ENCODE measurements around the gene POFUT1.
"Not testable (repeated sequence)": the region's sequence is repeated elsewhere in the genome, so short reads cannot be mapped to it uniquely, and the experiment has no call there.

POFUT1 gene

DNA sequence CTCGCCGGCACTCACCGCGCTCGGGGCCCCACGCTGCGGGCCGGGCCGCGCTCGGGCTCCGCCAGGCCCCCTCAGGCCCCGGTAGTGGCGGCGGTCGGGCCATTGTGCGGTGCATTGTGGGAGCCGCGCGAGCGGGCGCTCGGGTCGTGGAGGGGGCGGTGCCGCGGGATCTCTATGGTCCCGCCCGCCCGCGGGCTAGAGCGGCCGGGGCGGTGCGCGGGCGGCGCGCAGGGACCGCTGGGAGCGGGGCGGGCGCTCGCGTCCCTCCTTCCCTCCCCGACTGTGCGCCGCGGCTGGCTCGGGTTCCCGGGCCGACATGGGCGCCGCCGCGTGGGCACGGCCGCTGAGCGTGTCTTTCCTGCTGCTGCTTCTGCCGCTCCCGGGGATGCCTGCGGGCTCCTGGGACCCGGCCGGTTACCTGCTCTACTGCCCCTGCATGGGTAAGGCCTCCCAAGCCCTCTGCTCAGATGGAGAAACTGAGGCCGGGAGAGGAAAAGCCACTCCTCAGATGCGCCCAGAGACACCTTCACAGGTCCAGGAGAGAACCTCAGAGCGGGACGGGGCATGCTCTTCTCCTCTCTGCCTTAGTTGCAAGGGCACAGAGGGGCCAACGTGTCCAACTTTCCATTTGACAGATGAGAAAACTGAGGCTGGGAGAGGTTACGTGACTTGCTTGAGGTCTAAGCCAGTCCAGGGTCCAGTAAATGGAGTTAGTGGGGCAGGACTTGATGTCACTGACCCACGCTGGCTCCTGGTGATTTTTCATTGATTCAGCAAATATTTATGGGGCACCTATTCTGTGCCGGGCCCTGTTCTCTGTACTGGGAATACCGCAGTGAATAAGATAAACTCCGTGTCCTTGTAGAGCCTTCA, at the start of gene POFUT1, which contains the start of gene PLAGL2:
Gene POFUT1, plus strand, starts transcription at position 255 of the 873 bp plus-strand sequence. Its CDS starts 62 bp downstream, at position 317.
Gene PLAGL2, minus strand, starts transcription at position 118 of the 873 bp plus-strand sequence. CDS start 5,565 bp downstream, outside the sequence.
- DNase-seq (ENCODE audit: low read depth in 2 of 2): peak; percentile 75 to 82

DNA sequence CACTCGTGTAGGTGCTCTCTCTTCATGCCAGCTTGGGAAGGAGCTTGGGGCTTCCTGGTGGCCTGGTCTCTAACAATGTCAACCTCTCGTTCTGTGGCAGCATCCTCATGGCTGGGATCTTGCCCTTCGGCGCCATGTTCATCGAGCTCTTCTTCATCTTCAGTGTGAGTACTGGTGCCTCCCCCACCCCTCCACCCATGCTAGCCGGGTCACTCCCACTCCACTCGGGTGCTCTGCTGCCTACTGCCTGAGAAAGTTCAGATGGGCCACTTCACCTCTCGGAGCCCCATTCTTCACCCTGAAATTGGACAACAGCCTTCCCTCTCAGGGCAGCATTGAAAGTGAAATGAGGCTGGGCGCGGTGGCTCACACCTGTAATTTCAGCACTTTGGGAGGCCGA, 49.3 kb upstream of the POFUT1 start:
- DNase-seq (ENCODE audit: low read depth in 2 of 2): no peak

DNA sequence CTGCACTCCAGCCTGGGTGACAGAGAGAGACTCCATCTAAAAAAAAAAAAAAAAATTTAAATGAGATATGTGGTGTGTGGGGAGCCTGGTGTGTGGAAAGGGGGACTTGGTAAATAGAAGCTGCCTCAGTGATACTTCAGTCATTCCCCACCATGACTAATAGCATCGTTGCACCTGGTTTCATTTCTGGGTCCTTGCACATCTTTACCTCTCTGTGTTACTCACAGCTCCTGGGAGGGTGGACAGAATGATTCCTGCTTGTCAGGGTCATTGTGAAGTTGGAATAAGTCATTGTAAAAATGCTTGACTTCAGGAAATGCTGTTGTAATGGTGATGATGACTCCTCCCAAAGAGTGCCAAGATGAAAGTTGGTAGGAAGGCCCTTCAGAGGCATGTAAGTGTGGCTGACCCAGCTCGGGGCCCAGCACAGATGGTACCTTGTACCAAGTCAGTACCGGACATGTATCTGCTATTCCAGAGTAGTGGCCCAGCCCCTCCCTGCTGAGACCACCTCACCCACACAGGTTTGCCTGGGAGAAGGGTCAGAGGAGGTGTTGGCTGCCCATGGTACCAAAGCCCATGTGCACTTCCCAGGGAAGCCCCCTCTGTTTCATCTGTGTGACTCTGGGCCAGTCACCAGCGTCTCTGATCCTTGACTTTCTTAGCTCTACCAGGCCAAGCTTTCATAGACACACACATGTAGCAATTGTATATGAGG, 48.6 kb upstream of the POFUT1 start:
- no peak for DNase-seq (ENCODE audit: low read depth in 2 of 2)

DNA sequence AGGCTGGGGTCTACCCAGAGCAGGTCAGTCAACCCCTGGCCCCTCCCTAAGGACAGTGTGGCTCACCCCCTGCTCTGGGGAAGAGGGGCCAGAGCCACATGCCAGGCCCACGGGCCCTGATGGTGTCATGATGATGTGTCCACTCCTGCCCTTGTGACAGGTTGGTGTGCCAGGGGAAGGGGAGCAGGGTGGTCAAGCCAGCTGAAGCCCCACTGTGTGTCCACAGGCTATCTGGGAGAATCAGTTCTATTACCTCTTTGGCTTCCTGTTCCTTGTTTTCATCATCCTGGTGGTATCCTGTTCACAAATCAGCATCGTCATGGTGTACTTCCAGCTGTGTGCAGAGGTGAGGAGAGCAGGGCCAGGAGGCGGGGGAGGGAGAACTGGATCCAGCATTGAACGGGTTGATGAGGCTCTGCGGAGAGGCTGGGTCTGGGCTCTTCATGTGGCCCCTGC, 47.9 kb upstream of the POFUT1 start:
- DNase-seq (ENCODE audit: low read depth in 2 of 2): no peak

DNA sequence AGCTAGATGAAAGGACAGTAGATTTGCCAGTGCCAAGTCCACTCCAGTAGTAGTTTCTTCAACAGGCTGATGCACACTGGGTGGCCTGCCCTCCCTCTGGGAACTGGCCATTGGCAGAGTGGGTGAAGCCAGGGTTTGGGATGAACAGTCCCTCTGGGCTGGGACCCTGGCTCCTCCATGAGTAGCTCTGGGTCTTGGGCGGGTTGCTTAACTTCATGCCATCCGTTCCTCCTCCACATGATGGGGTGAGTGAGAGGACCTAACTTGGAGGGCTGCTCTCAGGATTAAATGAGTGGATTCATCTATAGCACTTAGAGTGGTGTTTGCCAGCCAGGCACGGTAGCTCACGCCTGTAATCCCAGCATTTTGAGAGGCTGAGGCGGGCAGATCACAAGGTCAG, 47.3 kb upstream of the POFUT1 start:
- DNase-seq (ENCODE audit: low read depth in 2 of 2): no peak

DNA sequence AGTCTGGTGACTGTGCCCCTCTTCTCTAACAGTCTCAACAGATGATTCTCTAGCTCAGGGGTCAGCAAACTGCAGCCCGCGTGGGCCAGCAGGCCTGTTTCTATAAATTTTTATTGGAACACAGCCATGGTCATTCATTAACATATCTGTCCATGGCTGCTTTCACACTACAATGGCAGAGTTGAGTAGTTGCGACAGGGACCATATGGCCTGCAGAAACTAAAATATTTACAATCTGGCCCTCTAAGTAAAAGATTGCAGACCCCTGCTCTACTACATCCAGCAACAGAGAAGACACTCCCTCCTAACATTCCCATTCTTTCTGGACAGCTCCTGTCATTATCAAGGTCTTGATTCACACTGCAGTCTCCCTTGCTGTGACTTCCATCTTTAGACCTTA, 45.3 kb upstream of the POFUT1 start:
- DNase-seq (ENCODE audit: low read depth in 2 of 2): no peak

DNA sequence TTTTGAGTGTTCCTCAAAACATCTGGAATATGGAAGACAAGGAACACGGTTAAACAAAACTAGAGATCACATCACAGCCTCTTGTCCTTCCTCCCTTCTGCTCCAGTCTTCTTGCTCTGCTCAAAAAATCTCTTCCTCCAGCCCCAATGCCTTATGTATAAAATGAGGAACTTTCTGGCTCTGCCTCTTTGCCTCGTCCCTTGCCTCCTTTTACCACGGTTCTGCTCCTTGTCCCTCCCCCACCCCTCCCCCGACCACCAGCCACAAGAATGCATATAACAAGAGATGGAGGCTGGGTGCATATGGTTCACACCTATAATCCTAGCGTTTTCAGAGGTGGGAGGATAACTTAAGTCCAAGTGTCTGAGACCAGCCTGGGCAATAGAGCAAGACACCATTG, 43.7 kb upstream of the POFUT1 start:
- DNase-seq (ENCODE audit: low read depth in 2 of 2): no peak

DNA sequence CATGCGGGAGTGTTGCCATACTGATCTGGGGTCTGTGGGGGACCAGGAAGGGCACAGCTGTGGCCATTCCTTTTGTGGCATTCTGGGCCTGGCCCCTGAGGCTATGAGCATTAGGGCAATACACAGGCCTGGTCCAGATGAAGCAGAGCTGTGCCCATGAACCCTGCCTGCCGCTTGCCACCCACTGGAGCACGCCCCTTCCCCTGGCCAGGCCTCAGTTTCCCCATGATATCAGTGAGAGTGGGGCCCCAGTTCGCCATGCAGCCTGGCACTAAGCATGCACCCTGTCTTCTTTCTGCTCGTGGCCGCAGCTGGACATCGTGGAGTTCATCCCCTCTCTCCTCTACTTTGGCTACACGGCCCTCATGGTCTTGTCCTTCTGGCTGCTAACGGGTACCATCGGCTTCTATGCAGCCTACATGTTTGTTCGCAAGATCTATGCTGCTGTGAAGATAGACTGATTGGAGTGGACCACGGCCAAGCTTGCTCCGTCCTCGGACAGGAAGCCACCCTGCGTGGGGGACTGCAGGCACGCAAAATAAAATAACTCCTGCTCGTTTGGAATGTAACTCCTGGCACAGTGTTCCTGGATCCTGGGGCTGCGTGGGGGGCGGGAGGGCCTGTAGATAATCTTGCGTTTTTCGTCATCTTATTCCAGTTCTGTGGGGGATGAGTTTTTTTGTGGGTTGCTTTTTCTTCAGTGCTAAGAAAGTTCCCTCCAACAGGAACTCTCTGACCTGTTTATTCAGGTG, 42.5 kb upstream of the POFUT1 start:
- DNase-seq (ENCODE audit: low read depth in 2 of 2): no peak

DNA sequence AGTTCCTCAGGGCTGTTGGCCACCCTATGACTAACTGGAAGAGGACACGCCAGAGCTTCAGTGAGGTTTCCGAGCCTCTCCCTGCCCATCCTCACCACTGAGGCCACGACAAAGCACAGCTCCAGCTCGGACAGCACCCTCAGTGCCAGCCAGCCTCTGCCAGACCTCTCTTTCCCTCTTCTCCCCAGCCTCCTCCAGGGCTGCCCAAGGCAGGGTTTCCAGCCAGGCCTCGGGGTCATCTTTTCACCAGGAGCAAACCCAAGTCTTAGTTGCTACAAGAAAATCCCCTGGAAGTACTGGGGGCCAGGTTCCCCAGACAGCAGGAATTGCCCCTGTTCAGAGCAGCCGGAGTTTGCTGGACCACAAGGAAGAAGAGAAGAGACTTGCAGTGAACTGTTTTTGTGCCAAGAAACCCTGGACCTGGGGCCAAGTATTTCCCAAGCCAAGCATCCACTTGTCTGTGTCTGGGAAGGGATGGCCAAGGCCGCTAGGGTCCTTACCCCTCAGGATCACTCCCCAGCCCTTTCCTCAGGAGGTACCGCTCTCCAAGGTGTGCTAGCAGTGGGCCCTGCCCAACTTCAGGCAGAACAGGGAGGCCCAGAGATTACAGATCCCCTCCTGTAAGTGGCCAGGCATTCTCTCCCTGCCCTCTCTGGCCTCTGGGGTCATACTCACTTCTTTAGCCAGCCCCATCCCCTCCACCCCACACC, 41.7 kb upstream of the POFUT1 start:
- DNase-seq (ENCODE audit: low read depth in 2 of 2): no peak

DNA sequence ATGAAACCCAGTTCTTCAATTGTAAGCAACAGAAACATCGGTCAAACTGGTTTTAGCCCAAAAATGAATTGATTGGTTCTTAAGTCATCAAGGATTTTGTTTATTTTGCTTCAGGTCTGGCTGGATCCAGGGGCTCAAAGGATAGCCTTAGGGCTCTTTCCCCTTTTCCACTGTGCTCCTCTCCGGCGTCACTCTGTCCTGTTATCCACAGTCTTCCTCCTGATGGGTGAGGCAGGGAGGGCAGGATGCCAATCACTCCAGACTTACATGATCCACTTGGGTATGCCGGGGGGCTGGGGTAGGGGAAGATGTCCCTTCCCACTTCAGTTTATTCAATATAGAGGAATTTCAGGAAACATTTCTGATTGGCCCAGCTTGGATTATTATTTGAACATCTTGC, 40.1 kb upstream of the POFUT1 start:
- no peak for DNase-seq (ENCODE audit: low read depth in 2 of 2)

DNA sequence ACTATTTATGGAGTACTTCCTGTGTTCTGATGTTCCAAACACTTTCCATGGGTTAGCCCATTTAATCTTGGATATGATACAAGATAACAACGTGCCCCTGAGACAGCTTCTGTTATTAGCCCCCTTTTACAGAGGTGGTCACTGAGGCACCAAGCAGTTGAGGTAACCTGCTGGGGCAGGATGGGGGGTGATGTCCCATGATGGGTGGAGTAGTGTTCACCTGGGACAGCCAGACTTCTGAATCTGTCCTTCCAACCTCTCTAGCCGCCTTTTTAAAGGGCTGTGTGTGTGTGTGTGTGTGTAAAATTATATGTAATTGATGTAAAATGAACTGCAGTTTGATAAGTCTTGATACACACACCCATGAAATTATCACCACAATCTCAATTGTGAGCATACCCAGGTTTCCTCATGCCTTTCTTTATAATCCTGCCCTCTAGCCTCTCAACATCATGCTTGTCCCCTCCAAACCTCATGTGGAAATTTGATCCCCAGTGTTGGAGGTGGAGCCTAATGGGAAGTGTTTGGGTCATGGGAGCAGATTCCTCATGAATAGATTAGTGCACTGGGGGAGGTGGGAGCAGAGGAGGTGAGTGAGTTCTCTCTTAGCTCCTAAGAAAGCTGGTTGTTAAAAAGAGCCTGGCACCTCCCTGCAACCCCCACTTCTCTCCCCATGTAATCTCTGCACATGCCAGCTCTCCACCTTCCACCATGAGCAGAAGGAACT, 39.3 kb upstream of the POFUT1 start:
- DNase-seq (ENCODE audit: low read depth in 2 of 2): no peak

DNA sequence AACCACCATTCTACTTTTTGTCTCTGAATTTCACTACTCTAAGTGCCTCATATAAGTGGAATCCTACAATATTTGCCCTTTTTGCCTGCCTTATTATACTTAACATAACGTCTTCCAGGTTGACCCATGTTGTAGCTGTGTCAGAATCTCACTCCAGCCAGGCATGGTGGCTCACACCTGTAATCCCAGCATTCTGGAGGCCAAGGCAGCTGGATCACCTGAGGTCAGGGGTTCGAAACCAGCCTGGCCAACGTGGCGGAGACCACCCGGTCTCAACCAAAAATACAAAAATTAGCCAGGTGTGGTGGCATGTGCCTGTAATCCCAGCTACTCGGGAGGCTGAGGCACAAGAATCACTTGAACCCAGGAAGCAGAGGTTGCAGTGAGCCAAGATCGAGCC, 30.0 kb upstream of the POFUT1 start:
- DNase-seq (ENCODE audit: low read depth in 2 of 2): not testable (repeated sequence)

DNA sequence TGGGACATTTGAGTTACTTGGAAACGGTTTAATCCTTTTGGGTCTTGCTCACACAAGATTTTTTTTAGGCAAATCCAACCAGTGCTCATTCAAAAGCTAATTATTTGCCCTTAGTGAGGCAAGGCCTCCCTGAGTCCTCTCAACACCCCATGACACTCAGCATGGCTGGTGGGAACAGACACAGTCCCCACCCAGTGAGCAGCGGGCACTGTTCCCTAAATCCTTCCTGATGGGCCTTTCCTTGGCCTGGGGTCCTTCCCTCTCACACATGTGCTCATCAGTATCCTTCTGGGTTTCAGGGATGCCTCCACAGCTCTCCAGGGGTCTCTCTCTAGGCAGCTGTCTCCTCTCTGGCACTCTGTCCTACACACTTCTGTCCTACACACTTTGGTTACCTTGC, 28.2 kb upstream of the POFUT1 start:
- DNase-seq (ENCODE audit: low read depth in 2 of 2): no peak

DNA sequence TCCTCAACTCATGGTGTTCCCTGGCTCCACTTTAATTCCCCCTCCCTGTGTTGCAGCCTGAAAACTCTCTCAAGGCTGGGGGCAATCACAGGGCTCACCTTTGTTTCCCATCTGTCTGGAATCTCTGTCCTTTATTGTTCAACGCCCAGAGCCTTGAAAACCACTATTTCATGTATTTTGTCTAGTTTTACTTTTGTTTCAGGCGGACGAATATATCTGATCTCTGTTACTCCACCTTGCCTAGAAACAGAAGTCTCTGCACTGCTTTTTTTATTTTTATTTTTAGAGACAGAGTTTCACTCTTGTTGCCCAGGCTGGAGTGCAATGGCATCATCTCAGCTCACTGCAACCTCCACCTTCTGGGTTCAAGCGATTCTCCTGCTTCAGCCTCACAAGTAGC, 27.7 kb upstream of the POFUT1 start:
- no peak for DNase-seq (ENCODE audit: low read depth in 2 of 2)

DNA sequence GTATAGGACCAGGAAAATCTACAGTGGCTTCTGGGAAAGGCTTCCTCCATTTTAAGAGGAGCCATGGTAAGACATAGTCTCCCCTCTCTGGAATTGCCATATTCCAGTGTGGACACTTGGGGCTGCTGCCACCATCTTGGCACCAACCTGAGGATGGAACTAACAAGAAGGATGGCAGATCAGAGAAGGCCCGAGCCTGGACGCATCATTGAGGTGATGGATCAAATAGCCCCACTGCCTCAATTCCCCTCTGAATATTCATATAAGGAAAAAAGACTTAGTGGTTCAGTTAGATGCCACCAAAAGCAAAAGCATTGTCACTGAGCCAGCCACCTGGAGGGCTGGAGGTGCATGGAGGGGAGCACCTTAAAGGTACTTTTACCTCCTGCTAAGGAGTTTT, 26.1 kb upstream of the POFUT1 start:
- no peak for DNase-seq (ENCODE audit: low read depth in 2 of 2)

DNA sequence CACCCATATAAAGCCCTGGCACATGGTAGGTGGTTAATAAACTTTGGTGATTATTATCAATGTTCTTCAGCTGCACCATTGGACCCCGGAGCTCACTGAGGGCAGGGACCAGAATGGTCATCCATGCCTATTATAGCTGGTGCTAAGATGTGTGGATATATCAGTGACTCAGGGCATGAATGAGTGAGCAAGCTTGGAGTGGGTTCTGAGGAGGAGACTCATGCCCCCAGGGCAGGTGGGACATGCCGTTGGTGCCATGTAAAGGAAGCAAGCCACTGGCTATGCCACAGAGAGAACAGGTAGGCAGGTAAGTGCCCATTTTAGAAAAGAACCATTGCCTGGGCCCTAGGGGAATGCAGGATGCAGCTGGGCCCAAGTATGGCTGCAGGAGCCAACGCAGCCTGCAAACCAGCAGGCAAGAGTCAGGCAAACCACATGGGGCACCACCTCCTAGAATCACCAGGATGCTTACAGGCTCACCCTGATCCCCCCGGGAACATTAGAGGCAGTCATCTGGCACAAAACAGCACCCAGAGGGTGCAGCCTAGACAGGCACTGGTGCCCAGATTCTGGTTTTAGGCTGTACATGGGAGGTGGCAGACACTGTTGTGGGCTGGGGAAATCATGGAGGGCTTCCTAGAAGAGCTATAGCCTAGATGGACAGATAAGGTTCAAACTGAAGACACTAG, 23.6 kb upstream of the POFUT1 start:
- no peak for DNase-seq (ENCODE audit: low read depth in 2 of 2)

DNA sequence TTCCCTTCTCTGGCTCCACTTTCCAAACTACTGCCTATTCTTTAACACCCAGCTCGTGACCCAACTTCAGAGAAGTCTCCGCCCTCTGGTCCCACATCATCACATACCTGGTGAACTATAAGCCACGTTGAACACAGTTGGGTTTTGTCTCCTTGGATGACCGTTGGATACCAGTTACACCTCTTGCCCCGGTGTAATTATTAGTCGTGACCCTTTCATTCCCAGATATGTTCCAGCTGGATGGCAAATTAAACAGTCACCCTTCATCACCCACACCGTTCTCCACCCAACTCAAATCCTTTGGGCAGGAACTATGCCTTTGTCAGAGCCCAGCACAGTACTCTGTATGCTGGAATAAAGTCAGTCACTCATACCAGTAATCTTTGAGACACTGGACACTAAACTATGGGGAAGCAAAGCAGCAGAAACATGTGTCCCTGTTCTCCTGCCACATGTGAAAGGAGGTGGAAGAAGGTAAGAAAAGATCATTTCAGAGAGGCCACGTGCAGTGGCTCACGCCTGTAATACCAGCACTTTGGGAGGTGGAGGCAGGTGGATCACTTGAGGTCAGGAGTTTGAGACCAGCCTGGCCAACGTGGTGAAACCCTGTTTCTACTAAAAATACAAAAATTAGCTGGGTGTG, 22.6 kb upstream of the POFUT1 start:
- no peak for DNase-seq (ENCODE audit: low read depth in 2 of 2)

DNA sequence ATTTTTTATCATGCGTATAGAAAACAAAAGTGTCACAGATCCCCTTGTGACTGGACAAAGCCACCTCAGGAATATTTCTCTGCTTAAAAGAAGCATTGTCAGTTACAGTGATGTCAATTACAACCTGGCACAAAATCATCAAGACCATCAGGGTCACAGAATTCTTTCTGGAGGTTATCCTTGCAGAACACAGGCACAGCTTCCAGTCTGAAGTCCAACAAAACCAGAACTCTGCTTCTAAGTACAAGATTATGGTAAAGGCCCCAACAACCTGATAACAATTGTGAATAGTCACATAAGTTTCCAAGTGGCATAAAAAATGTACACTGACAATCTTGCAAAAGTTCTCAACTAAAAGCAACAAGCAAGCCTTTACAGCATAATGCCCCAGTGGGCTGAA, 21.2 kb upstream of the POFUT1 start:
- no peak for DNase-seq (ENCODE audit: low read depth in 2 of 2)

DNA sequence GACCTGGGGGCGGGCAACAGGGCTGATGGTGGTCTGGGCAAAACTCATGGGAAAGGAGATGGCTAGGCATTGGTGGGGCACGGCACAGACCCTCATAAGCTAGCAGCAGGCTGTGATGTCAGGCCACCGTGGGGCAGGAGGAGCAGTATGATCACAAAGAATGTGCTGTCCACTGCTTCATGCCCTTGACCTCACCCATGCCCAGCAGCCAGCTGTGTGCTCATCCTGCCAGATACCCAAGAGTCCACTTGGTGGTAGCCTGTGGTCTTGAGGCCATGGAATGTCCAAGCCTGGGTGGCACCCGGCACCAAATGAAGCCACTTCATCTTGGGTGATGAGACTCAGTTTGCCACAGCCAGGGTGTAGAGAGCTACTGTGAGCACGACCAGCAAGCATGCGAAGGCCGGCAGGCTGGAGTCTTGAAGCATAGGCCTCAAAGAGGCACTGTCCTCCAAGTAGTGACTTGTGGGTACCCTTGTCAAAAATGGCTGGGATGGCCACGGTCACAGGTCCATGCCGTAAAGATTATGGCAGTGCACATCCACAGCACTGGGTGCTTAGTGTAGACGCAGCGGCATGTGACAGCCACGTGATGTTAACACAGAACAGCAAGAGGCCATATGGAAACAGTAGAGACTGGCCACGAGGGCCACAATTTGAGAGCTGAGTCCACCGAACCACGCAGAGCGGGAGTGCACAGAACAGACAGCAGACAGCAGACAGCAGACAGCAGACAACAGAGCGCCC, 19.1 kb upstream of the POFUT1 start:
- DNase-seq (ENCODE audit: low read depth in 2 of 2): no peak

All from stimulated activated CD8-positive, alpha-beta memory T cell treated with anti-CD3 and anti-CD28 coated beads, Interleukin-2, amount 100 ng/mL, for 1 hour (primary cell).